T-helper 2 cell (primary cell): ENCODE measurements around the gene HYI.
"Not testable (repeated sequence)": the region's sequence is repeated elsewhere in the genome, so short reads cannot be mapped to it uniquely, and the experiment has no call there.

Experiments
- DNase-seq, 5 experiments: peaks; one replicate each; pipeline versions ENCODE4 v3.0.0 to v3.0.0-alpha.2; 2012 to 2022
- total RNA-seq, 2 donors: gene quantifications; one replicate each; lab custom pipeline; 2026; lab: John Stamatoyannopoulos, UW

Gene HYI
- total RNA-seq = 13.4 to 15.6 reads per million in 2 donors

- DNase-seq = peak in 4 of 5 experiments; percentile 51 to 92 (median 54)
Observed at GRCh38 chr1:43453442-43454269, at the start of gene HYI. Gene HYI (minus strand): TSS chr1:43453931. CDS start chr1:43453793, 138 bp downstream.

- DNase-seq = not testable (repeated sequence)
Observed at GRCh38 chr1:43501806-43502205, 48.1 kb upstream of the HYI start.

- no peak for DNase-seq
Observed at GRCh38 chr1:43499898-43500297, 46.2 kb upstream of the HYI start.

GRCh38 chr1:43495204-43495603 lies 41.5 kb upstream of the HYI start:
- DNase-seq = no peak

GRCh38 chr1:43493661-43494450 lies 40.1 kb upstream of the HYI start:
- DNase-seq = no peak

GRCh38 chr1:43492826-43493225 lies 39.1 kb upstream of the HYI start:
- no peak for DNase-seq

- DNase-seq = no peak
Observed at GRCh38 chr1:43491061-43491460, 37.3 kb upstream of the HYI start.

- DNase-seq = no peak
Observed at GRCh38 chr1:43488165-43488564, 34.4 kb upstream of the HYI start.

GRCh38 chr1:43484367-43484766 lies 30.6 kb upstream of the HYI start:
- no peak for DNase-seq

- DNase-seq = peak in 1 of 5 experiments; percentile 10
Observed at GRCh38 chr1:43482215-43482614, 28.5 kb upstream of the HYI start.

- no peak for DNase-seq
Observed at GRCh38 chr1:43481491-43481890, 27.8 kb upstream of the HYI start.

- no peak for DNase-seq
Observed at GRCh38 chr1:43479414-43479813, 25.7 kb upstream of the HYI start.

GRCh38 chr1:43477716-43478115 lies 24.0 kb upstream of the HYI start:
- DNase-seq = no peak

GRCh38 chr1:43475611-43476401 lies 22.1 kb upstream of the HYI start:
- DNase-seq = not testable (repeated sequence)

GRCh38 chr1:43473463-43473862 lies 19.7 kb upstream of the HYI start:
- DNase-seq = no peak

- not testable (repeated sequence) for DNase-seq
Observed at GRCh38 chr1:43472463-43473151, 18.9 kb upstream of the HYI start.

- DNase-seq = no peak
Observed at GRCh38 chr1:43472087-43472462, 18.3 kb upstream of the HYI start.

GRCh38 chr1:43469932-43470331 lies 16.2 kb upstream of the HYI start:
- no peak for DNase-seq

GRCh38 chr1:43468414-43468813 lies 14.7 kb upstream of the HYI start:
- DNase-seq = no peak

- DNase-seq = no peak
Observed at GRCh38 chr1:43466403-43466802, 12.7 kb upstream of the HYI start.

- DNase-seq = no peak
Observed at GRCh38 chr1:43465505-43466067, 11.9 kb upstream of the HYI start.
